Suprapubic skin (tissue), 3 donors: ENCODE measurements around the gene MVD.

Experiments
- CTCF ChIP-seq, 2 donors: fragments of 200-600 bp in 1 of 2; fragments of 450-650 bp in 1 of 2; sonication (generic) in 1 of 2; IDR thresholded peaks; one replicate each; pipeline ENCODE4 v1.5.1; 2016 to 2019; ENCODE audit warnings: antibody characterized with exemption in 2 of 2, mild to moderate bottlenecking in 1 of 2, moderate library complexity in 1 of 2
- POLR2AphosphoS5 ChIP-seq, 3 donors: sonication (generic); formaldehyde crosslinking; IDR thresholded peaks; one replicate each; pipeline ENCODE4 v1.6.1; 2017; ENCODE audit warnings: antibody characterized with exemption in 3 of 3

GRCh38 chr16:88605186-88606147 lies 57.4 kb downstream of the MVD start:
- TF ChIP-seq POLR2AphosphoS5 (IDR thresholded peaks at IDR 0.05) (no peak), CTCF (IDR thresholded peaks at IDR 0.05) (no peak)
